DND-41 (cell line): ENCODE measurements around the gene C1orf35.
A peak's percentile ranks its signal among the peaks of the same experiment; 100 is the strongest.

Experiments used
- CTCF ChIP-seq: IDR thresholded peaks from 2 replicates; pipeline ENCODE4 v1.5.1; 2012; ENCODE audit warnings: borderline replicate concordance, low read length, moderate library complexity, mild to moderate bottlenecking; ENCODE audit not compliant: poor library complexity, severe bottlenecking; ENCODE audit errors: extremely low read depth
- EZH2 ChIP-seq: IDR thresholded peaks from 3 replicates; pipeline ENCODE4 v1.6.1; 2012; ENCODE audit warnings: borderline replicate concordance, low read depth, mild to moderate bottlenecking, moderate library complexity, low read length, inconsistent platforms; ENCODE audit not compliant: severe bottlenecking

GRCh38 chr1:228082214-228082917, 20.8 kb downstream of the C1orf35 start, which contains the start of gene ARF1:
- TF ChIP-seq CTCF, result peak; percentile 16
- TF ChIP-seq EZH2, result no peak
